Kidney (tissue), 14 donors: Measurements from ENCODE around the gene POLR1H. TPM values are rescaled to one million over a fixed set of nuclear protein-coding genes. Genes with fewer than 3 reads are reported as not detected.

ENCODE experiments used
- DNase-seq, 5 donors: peaks; one replicate each; pipeline ENCODE4 v3.0.0-alpha.2; 2013 to 2020
- FAIRE-seq: peaks from 2 replicates; lab custom pipeline; 2012; peaks lifted over from hg19 to GRCh38; lab: Jason Lieb, UNC
- H3K27ac ChIP-seq, 2 donors: one replicate each; pipeline ENCODE4 v1.7.0; 2013; ENCODE audit warnings: low read depth in 2 of 2, low read length in 2 of 2, inconsistent platforms in 1 of 2
- H3K27me3 ChIP-seq: one replicate; pipeline ENCODE4 v1.7.1; 2013; ENCODE audit warnings: low read length, inconsistent platforms; ENCODE audit not compliant: control insufficient read depth, insufficient read depth
- H3K36me3 ChIP-seq, 3 donors: one replicate each; pipeline versions ENCODE4 v1.7.0 to v1.7.1; 2013; ENCODE audit warnings: low read length in 3 of 3, control low read depth in 1 of 3, inconsistent platforms in 1 of 3; ENCODE audit not compliant: insufficient read depth in 3 of 3, control insufficient read depth in 2 of 3
- H3K4me1 ChIP-seq, 3 donors: one replicate each; pipeline versions ENCODE4 v1.7.0 to v1.7.1; 2013; ENCODE audit warnings: low read length in 3 of 3, inconsistent platforms in 1 of 3, low read depth in 1 of 3; ENCODE audit not compliant: control insufficient read depth in 2 of 3, insufficient read depth in 2 of 3
- H3K4me3 ChIP-seq, 3 donors: one replicate each; pipeline versions ENCODE4 v1.7.0 to v1.8.1; 2013; ENCODE audit warnings: low read length in 3 of 3, control low read depth in 1 of 3, inconsistent platforms in 1 of 3
- H3K9ac ChIP-seq, 3 donors: one replicate each; pipeline versions ENCODE4 v1.7.0 to v1.7.1; 2013; ENCODE audit warnings: low read length in 3 of 3, control low read depth in 1 of 3, inconsistent platforms in 1 of 3
- H3K9me3 ChIP-seq, 3 donors: one replicate each; pipeline versions ENCODE4 v1.7.0 to v1.7.1; 2013; ENCODE audit warnings: low read length in 3 of 3, control low read depth in 1 of 3, inconsistent platforms in 1 of 3; ENCODE audit not compliant: control insufficient read depth in 2 of 3, insufficient read depth in 1 of 3
- intact Hi-C: fragments of 100-400 bp; cut with DNase I; formaldehyde crosslinking; loops from one replicate; pipeline ENCODE4 v1.11.1; 2022
- polyA plus RNA-seq: library from polyadenylated mRNA; stranded (reverse); fragments of 350-450 nt; fragmentation: Illumina TruSeq; extraction: RNeasy Lipid Tissue Mini Kit (QIAGEN cat#74804); gene quantifications from one replicate; pipeline ENCODE4 v1.2.3, GENCODE V29; 2014; ENCODE audit warnings: low read depth, low replicate concordance; ENCODE audit not compliant: insufficient read depth
- total RNA-seq: library from RNA; stranded (reverse); fragmentation: NEBNext Ultra II Directional; extraction: Animal tissue kit (Norgen Biotek cat#: 25700); gene quantifications from one replicate; pipeline ENCODE4 v1.2.1, GENCODE V29; 2021
- TF ChIP-seq, protein P1 (sequence below): IDR thresholded peaks from 3 replicates; pipeline ENCODE4 v1.5.1; 2012; ENCODE audit warnings: mild to moderate bottlenecking, moderate library complexity, borderline replicate concordance; ENCODE audit not compliant: insufficient read depth; ENCODE audit errors: extremely low read depth
- donor health status: control.
- donor health status: control.
- donor health status: control.
- donor health status: control.
- donor health status: control.
- donor health status: DM: yes; HTN: yes; CAD: no.
- donor health status: Normal renal cell carcinoma (clear cell type).

Gene POLR1H
- total and polyA plus RNA-seq, 2 donors from 2014 or later = 23.3 to 52.8 TPM

- intact Hi-C loops = no loop called here
- no peak overlapping the region for H3K4me3 ChIP-seq
- H3K9me3 ChIP-seq = no peaks in the 10 kb centered on the region
- no peak overlapping the region for H3K27ac ChIP-seq
- TF ChIP-seq, protein P1, sequence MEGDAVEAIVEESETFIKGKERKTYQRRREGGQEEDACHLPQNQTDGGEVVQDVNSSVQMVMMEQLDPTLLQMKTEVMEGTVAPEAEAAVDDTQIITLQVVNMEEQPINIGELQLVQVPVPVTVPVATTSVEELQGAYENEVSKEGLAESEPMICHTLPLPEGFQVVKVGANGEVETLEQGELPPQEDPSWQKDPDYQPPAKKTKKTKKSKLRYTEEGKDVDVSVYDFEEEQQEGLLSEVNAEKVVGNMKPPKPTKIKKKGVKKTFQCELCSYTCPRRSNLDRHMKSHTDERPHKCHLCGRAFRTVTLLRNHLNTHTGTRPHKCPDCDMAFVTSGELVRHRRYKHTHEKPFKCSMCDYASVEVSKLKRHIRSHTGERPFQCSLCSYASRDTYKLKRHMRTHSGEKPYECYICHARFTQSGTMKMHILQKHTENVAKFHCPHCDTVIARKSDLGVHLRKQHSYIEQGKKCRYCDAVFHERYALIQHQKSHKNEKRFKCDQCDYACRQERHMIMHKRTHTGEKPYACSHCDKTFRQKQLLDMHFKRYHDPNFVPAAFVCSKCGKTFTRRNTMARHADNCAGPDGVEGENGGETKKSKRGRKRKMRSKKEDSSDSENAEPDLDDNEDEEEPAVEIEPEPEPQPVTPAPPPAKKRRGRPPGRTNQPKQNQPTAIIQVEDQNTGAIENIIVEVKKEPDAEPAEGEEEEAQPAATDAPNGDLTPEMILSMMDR = no peak
- no peak for FAIRE-seq
- no peak for DNase-seq
- peaks cover 50% of the 10 kb centered on the region for H3K27me3 ChIP-seq
- peaks cover 0 to 8% (median 3%) of the 10 kb centered on the region in 3 donors for H3K4me1 ChIP-seq
- H3K9ac ChIP-seq = no peak overlapping the region
- no peaks in the 10 kb centered on the region for H3K36me3 ChIP-seq
These were observed 16.2 kb downstream of the POLR1H start for GRCh38 chr6:30077218-30077617.

- intact Hi-C loops = no loop called here
- Histone ChIP-seq H3K27me3 (peaks cover 2% of the 10 kb centered on the region), H3K9ac (no peak overlapping the region), H3K27ac (no peak overlapping the region), H3K36me3 (no peaks in the 10 kb centered on the region), H3K9me3 (no peaks in the 10 kb centered on the region), H3K4me3 (no peak overlapping the region), H3K4me1 (no peaks in the 10 kb centered on the region)
- TF ChIP-seq, protein P1 = no peak
- no peak for FAIRE-seq
- DNase-seq = no peak
These were observed 26.8 kb downstream of the POLR1H start for GRCh38 chr6:30087876-30088275.

DNA sequence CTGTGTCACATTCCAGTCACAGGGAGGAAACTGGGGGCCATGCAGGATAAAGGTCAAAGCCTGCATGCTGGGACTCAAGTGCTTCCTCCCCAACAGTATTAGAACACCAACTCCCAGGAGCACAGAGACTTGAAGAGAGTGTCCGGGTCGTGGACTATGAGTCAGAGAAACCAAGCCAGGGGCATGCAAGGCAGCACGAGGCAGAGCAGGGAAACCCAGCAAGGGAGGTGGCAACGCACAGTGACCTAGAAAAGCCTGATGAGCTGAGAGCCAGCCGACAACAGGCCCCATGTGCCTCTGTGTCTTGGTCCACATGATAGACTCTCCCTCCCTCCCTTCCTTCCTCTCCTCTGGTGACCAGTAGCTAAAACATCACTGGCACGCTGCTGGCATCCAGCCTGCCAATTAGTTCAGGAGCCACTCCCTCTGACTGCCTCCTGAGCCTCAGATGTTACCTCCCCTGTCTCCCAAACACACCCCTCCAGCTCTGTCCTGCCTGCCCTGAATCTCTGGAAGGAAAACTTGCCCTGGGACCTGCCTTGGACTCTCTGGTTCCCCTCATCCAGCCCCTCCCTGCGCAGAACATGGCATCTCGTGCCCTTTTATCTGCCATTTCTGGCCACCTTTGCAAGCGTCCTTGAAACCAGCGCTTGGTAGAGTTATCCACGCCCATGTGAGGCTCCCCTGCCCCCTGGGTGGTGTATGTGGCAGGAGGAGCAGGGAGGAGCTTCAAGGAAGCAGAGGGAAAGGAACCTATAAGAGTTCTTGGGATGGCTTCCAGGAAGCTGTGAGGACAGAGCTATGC, 30.7 kb downstream of the POLR1H start:
- Histone ChIP-seq H3K9ac (no peak overlapping the region), H3K27ac (no peak overlapping the region), H3K4me1 (no peaks in the 10 kb centered on the region), H3K4me3 (no peak overlapping the region), H3K9me3 (no peaks in the 10 kb centered on the region), H3K36me3 (no peaks in the 10 kb centered on the region), H3K27me3 (peaks cover 9% of the 10 kb centered on the region)
- peak in 1 of 5 donors; percentile 78 for DNase-seq
- no peak for FAIRE-seq
- intact Hi-C loops = no loop called here
- TF ChIP-seq, protein P1 = no peak
